GM12891 (cell line): ENCODE measurements around the gene RFNG.

Experiments
- DNase-seq: peaks from one replicate; pipeline ENCODE4 v3.0.0; 2011; ENCODE audit warnings: low spot score; ENCODE audit not compliant: insufficient read length
- FAIRE-seq: peaks from 2 replicates; lab custom pipeline; 2011; peaks lifted over from hg19 to GRCh38; lab: Jason Lieb, UNC
- PAX5 ChIP-seq: IDR thresholded peaks from 2 replicates; pipeline ENCODE4 v1.6.1; 2011; ENCODE audit warnings: low read length, moderate library complexity, mild to moderate bottlenecking; ENCODE audit not compliant: insufficient read depth, severe bottlenecking
- POLR2A ChIP-seq: IDR thresholded peaks from 2 replicates; pipeline ENCODE4 v1.6.1; 2011; ENCODE audit warnings: low read depth, low read length, control low read depth
- POLR2AphosphoS5 ChIP-seq: IDR thresholded peaks from 2 replicates; pipeline ENCODE4 v1.6.1; 2011; ENCODE audit warnings: low read depth, low read length, control low read depth
- POU2F2 ChIP-seq: IDR thresholded peaks from 2 replicates; pipeline ENCODE4 v1.6.1; 2011; ENCODE audit warnings: low read depth, mild to moderate bottlenecking, control low read depth, low read length, moderate library complexity
- SPI1 ChIP-seq: IDR thresholded peaks from 2 replicates; pipeline ENCODE4 v1.6.1; 2011; ENCODE audit warnings: low read depth, low read length, control low read depth
- TAF1 ChIP-seq: IDR thresholded peaks from 2 replicates; pipeline ENCODE4 v1.6.1; 2011; ENCODE audit warnings: low read depth, low read length, control low read depth

Gene RFNG

GRCh38 chr17:82004517-82005455 is 46.8 kb downstream of the RFNG start:
- no peak for FAIRE-seq
- no peak for DNase-seq
- TF ChIP-seq POLR2A (no peak), POU2F2 (no peak), POLR2AphosphoS5 (no peak), SPI1 (no peak), TAF1 (no peak), PAX5 (no peak)

DNA sequence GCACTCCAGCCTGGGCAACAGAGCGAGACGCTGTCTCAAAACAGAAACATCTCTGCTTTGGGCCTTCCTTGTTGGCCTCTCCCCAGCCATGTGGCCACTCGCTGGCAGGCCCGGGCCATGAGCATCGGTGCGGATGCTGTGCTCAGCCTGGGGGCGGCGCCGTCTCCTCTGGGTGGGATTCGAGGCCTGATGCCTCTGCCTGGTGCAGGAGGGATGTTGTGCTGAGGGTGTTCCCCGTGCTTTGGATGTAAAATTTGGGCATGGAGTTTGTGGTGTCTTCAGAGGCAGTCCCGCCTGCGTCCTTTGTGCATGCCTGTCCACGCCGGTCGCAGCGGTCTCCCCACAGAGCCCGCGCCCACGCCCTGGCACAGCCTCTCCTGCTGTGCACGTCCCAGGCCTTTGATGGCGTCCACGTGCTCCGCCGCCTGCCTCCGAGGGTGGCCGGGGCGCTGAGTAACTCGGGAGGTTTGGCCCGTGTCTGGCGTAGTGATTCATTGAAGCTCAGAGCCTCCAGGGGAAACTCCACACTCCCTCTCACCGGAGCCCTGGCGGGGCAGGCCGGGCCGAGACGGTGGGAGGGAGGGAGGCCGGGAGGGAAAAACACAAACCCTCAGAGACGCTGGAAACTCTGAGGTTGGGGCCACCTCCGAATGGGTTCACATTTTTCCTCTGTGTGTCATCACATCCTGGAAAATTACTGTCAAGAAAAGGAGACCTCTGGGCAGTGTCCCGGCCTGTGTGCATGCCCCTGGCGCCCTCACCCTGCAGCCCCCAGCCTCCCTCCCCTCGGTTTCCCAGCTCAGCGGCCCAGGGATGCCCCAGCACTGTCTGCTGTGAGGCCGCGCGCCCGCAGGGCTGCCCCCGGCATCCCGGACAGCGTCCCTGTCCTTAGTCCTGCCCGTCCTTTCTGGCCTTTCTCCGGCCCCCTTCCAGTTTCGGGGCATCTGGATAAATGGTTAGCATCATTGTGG is 47.9 kb downstream of the RFNG start:
- FAIRE-seq (no peak), DNase-seq (no peak)
- TF ChIP-seq PAX5 = no peak
- no peak for TF ChIP-seq POLR2A
- TF ChIP-seq TAF1 = no peak
- TF ChIP-seq SPI1 = no peak
- TF ChIP-seq POLR2AphosphoS5 = no peak
- no peak for TF ChIP-seq POU2F2

GRCh38 chr17:82001571-82002056 is 50.0 kb downstream of the RFNG start:
- FAIRE-seq (no peak), DNase-seq (no peak)
- TF ChIP-seq POU2F2 (no peak), PAX5 (no peak), POLR2A (no peak), POLR2AphosphoS5 (no peak), SPI1 (no peak), TAF1 (no peak)

GRCh38 chr17:82000803-82001570 is 50.6 kb downstream of the RFNG start:
- FAIRE-seq (no peak), DNase-seq (no peak)
- no peak for TF ChIP-seq TAF1
- no peak for TF ChIP-seq POU2F2
- no peak for TF ChIP-seq POLR2A
- TF ChIP-seq PAX5 = no peak

- FAIRE-seq (no peak), DNase-seq (no peak)
- TF ChIP-seq POU2F2 (no peak), PAX5 (no peak), POLR2A (no peak), POLR2AphosphoS5 (no peak), SPI1 (no peak), TAF1 (no peak)
Observed at GRCh38 chr17:81999976-82000802, 51.4 kb downstream of the RFNG start.

DNA sequence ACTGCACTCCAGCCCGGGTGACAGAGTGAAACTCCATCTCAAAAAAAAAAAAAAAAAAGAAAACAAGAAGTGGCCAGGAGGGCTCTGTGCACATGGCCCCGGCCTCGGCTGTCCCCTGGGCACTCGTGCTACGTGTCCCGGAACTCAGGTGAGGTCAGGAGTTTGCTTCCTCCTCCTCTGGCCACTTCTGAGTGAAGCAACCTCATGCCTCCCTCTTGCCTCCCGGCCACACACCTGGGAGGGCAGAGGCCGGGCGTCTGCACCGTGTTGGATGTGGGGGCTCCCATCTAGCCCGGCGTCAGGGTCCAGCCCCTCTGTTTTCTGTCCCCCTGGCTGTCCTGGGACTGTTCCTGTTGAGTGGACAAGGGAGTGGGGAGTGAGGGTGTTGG is 52.0 kb downstream of the RFNG start:
- TF ChIP-seq PAX5 (no peak), SPI1 (no peak), POLR2AphosphoS5 (no peak), TAF1 (no peak), POLR2A (no peak), POU2F2 (no peak)
- FAIRE-seq = no peak
- no peak for DNase-seq

- no peak for FAIRE-seq
- TF ChIP-seq SPI1 = no peak
- TF ChIP-seq POU2F2 = no peak
- no peak for TF ChIP-seq POLR2AphosphoS5
- no peak for TF ChIP-seq TAF1
- TF ChIP-seq PAX5 = no peak
- TF ChIP-seq POLR2A = no peak
- no peak for DNase-seq
Observed at GRCh38 chr17:81998691-81999438, 52.7 kb downstream of the RFNG start.

- FAIRE-seq (no peak), DNase-seq (no peak)
- TF ChIP-seq TAF1 = no peak
- no peak for TF ChIP-seq PAX5
- TF ChIP-seq POU2F2 = no peak
- no peak for TF ChIP-seq SPI1
- no peak for TF ChIP-seq POLR2A
- TF ChIP-seq POLR2AphosphoS5 = no peak
Observed at GRCh38 chr17:81998212-81998611, 53.4 kb downstream of the RFNG start.
